NCI-H748 (cell line): Measurements from ENCODE around the gene OMA1.
A peak's percentile ranks its signal among the peaks of the same experiment; 100 is the strongest.
"Not testable (repeated sequence)": the region's sequence is repeated elsewhere in the genome, so short reads cannot be mapped to it uniquely, and the experiment has no call there.

ENCODE experiments used
- DNase-seq: peaks from one replicate; lab custom pipeline; 2025; ENCODE audit not compliant: unreplicated experiment; lab: John Stamatoyannopoulos, UW

OMA1 gene

DNA sequence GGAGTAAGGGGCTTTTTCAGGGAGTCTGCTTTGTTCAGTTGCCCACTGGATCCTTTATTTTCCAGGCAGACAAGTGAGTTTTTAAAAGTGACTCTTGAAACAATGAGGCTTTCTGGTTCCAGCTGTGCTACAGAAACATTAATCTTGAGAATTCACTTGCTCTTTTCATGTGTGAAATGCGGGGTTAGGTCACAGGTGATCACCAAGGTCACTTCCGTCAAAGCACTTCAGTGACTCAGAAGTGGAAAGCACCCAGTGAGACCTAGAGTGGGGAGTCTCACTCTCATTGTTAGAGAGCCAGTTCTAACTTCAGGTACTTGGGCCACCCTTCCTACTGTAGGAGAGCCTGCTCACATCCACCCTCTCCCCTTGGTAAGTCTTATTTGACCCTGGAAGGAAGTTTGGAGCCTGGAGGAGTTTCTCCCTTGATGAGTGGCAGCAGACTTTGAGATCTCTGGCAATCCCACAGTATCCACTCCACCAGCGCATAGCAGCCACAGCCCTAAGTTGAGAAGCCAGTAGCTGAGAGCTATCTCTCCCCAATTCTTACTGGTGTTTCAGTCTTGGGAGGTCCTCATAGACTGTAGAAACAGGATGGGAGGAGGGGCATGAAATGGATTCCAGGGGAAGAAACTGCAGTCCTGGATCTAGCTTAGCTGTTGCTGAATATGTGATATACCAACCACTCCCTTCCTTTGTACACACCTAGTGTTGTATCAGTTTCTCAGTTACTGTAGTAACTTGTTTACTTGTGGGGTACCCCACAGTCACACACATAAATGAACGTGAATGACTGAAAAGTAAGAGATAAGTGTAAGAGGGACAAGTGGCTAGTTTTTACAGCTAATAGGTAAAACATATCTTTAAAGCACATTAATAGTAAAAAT is 27.4 kb upstream of the OMA1 start:
- DNase-seq = no peak

DNA sequence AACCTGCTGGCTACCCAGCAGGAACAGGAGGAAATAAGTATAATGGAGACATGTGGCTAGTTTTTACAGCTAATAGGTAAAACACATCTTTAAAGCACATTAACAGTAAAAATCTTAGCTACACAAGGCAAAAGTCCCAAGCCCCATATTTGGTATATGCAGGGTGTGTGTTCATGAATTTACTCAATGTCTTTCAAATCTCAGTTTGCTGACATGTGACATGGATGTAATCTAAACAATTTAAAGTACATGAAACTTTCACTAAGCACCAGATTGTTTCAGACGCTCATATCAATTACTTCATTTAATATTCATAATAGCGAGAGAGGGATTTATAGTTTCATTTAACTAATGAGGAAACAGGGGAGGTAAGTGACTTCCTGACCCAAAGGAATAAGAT is 26.6 kb upstream of the OMA1 start:
- no peak for DNase-seq

DNA sequence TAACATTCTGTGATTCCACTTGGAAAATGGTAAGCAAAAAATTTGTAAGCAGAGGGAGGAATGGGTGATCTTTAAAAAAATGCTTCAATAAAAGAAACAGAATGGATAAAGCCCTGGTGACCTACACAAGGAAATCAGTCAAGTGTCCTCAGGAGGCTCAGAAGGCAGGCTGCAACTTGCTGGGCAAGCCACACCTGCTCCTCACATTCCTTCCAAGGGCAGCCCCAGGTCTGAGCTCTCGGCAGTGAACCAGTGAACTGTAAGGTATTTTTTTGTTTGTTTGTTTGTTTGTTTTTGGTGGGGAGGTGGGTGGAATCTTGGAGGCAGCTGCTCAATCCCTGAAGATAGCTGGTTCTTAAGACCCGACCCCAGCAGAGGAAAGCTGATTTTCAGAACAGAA is 26.2 kb upstream of the OMA1 start:
- DNase-seq = no peak

DNA sequence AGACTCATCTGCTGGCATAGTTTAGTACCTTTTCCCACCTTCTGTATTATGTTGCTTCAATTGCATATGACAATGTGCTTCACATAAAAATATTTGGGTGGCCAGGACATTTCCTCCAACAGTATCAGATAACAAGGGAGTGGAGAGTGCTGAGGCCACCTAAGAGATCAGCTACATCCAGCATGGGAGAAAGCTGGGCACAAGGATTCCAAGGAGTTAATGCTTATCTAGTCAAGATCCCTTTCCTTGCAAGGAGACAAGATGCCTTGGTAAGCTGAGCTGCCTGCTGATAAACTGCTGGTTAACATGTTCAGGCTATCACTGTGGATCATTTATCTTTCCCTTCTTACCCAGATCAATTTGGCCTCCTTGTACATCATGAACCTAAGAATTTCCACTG is 25.1 kb upstream of the OMA1 start:
- DNase-seq = no peak

DNA sequence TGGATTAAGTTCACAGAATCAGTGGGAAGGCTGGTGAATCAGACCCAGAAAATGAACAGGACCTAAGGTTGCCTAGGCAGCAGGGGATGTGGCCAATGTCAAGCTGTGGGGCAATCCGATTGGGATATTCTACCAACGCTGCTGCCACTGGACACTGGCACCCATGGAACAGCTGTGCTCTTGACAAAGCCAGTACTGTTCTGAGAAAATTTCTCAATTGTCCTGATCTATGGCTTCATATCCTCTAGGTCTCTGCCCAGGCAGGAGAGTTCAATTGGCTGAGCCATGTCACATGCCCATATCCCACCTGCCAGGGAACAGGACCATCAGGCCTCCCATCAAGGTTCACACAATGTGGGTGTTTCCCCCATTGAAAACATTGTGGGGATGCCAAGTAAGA is 24.3 kb upstream of the OMA1 start:
- no peak for DNase-seq

DNA sequence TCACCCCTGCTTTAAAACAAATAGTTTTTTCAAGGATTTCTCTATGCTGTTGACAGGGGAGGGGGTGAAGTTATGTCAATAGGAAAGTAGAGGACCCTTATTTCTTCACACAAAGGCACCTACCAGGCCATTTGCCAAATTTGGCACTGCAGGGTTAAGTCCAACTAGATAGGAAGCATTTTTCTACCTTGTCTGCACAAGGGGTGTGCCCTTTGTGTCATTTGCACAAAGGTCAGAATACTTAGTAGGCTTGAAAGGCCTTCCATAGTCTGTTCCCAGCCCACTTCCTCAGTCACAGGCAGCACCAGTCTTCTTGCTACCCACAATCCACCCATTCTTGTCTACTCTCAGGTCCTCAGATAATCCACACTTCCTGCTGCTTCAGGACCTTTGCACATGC is 23.6 kb upstream of the OMA1 start:
- DNase-seq = no peak

DNA sequence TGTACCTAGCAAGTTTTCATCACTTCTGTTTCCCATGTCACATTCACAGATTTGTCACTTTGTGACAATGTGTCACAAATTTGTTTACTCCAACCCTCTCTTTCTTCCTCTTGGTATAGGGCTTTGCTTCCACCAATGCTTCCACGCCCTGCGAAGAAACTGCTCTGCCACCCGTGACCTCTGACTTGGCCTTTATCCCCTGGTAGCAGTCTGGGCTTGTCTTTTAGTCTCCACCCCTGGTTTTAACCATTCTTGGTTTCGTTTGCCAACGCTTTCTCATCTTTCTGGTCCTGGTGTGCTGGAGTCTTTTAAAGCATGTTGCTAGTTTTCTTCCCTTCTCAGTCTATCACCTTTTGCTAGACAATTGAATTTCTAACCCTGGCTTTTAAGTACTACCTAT is 22.4 kb upstream of the OMA1 start:
- no peak for DNase-seq

DNA sequence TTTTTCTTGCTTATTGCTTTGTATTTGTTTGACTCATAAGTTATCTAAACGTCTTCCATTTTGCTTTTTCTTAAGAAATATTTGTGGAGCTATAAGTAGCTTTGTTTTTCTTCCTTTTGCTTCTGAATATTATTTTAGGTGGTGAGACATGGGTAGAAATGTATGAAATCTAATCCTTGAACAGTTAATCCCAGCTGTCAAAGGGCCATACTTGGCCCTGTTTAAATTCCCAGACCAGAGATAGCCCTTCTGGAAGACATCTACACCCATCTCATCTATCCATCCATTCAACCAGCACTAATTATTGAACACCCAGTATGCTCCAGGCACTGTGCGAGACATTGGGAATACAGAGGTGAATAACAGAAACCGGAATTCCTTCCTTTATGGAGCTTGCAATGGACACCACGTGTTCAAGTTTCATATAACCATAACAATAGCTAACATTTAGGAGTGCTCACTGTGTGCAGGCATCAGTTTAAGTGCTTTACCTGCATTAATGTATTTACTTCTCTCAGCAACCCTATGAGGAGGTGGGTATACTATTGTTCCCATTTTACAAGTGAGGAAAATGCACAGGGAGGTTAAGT is 21.8 kb upstream of the OMA1 start:
- no peak for DNase-seq

DNA sequence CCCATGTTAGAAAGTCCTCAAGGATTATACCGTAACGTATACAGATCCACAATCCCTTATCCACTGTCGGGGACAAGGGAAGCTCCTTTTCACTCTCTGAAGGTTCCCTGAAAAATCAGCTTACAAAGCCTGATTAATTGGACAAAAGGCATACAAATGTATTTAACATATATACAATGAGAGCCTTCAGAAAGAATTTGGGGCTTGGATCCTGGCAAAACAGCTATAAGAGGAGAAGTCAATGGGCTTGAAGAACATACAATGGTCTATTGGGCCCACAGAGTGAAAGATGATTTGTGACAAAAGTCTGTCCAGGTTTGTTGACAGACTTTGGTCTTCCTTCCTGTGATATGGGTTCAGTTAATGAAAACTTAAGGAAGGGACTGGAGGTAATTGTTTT is 19.8 kb upstream of the OMA1 start:
- DNase-seq = no peak

DNA sequence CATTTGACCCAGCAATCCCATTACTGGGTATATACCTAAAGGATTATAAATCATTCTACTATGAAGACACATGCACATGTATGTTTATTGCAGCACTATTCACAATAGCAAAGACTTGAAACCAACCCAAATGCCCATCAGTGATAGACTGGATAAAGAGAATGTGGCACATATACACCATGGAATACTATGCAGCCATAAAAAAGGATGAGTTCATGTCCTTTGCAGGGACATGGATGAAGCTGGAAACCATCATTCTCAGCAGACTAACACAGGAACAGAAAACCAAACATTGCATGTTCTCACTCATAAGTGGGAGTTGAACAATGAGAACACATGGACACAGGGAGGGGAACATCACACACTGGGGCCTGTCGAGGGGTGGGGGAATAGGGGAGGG is 17.2 kb upstream of the OMA1 start:
- not testable (repeated sequence) for DNase-seq

DNA sequence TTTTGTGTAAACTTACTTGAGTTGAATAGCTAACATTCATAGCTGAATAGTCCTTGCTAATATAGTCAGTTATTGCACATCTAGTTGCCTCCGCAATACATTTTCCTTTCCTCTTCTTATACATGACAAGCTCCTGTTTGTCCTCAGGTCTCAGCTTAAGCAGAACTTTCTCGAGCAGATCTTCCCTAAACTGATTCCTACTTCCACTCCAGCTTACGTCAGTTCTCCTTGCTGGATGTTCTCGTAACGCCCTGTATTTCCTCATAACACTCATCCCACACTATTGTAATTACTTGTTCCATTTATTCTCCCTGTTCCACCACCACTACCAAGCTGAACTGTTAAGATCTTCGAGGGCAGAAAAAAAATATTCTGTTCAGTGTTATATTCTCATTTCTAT is 15.1 kb upstream of the OMA1 start:
- no peak for DNase-seq

DNA sequence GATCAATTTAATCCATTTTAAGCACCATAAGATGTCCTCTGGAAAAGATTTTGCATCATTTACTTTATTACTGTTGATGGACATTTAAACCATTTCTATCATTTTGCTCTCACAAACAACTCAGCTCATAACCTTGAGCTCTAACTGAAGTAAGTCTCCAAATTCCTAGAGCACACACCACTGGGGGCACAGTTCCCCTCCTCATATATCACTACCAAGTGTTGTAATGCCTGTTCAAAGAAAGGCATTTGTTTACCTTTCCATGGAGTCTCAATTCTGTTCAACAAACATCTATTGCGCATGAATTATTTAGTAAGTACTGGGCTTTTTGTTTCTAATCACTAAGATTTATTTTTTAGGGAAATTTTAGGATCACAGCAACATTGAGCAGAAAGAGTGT is 8.9 kb upstream of the OMA1 start:
- no peak for DNase-seq

DNA sequence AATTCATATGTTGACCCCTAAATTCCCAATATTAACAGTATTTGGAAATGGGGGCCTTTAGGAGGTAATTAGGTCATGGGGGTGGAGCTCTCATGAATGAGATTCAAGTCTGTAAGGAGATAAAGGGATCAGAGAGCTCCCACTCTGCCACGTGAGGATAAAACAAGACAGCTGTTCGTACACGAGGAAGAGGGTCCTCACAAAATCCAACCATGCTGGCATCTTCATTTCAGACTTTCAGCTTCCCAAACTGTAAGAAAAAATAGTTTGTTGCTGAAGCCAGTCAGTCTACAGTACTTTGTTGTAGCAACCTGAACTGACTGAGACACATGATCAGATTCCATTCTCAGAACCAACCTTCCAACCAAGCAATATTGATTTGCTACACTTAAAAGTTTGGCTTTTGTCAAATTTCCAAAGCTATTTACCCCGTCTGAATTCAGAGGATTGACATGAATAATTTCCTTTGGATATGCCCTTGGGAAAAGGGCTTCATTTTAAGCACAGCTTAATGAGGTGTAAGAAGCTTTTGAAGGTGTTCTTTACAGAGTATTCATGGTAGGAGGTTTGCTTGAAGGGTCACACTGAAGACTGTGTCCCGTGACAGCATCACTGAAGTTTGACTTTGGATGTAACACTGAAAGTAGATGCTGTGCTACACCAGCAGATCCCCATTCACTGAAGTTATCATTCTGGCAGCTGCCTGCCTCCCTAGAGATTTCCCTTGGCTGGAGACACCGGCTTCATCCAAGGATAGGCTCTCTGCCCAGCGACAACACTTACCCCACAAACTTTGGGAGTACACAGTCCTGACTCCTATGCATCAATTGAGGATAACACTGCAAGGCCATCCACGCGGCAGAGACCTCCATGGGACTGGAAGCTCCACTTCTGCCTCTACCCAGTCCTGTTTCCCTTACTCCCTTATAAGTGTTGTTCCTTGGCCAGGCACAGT is 4.9 kb upstream of the OMA1 start:
- no peak for DNase-seq

DNA sequence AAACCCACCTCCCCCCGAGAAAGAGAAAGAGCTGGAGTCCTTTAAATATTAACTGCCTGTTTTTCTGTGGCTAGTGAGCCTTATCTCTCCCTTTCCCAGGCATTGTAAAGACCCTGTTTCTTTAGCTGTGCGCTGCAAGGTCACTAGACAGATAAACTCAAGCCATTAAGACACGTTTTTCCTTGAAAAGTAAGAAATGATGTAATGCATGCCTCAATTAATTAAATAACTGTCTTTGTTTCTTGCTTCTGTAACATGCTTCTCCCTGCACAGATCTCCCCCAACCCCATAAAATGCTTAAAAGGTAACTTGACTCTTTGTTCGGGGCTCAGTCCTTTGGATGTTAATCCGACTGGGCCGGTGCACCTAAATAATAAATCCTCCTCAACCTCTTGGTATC is 2.8 kb upstream of the OMA1 start:
- DNase-seq = not testable (repeated sequence)

DNA sequence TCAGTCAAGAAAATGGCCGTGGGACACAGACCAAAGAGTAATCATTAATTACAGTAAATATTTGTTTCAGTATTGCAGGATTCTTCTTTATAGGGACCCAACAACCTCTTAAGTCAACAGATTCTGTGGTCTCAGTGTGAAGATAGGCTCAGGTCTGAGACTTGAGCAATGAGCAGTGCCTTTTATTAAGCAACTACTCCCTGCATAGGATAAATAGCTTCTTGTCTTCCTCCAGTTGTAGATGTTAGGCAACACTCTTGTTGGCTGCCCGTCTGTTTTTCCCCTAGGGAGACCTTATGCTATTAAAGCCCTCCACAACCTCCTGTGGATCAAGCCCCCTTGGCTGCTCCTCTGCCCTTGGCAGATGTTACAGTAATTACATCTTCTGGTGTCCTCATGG is 1.8 kb upstream of the OMA1 start:
- DNase-seq = no peak

DNA sequence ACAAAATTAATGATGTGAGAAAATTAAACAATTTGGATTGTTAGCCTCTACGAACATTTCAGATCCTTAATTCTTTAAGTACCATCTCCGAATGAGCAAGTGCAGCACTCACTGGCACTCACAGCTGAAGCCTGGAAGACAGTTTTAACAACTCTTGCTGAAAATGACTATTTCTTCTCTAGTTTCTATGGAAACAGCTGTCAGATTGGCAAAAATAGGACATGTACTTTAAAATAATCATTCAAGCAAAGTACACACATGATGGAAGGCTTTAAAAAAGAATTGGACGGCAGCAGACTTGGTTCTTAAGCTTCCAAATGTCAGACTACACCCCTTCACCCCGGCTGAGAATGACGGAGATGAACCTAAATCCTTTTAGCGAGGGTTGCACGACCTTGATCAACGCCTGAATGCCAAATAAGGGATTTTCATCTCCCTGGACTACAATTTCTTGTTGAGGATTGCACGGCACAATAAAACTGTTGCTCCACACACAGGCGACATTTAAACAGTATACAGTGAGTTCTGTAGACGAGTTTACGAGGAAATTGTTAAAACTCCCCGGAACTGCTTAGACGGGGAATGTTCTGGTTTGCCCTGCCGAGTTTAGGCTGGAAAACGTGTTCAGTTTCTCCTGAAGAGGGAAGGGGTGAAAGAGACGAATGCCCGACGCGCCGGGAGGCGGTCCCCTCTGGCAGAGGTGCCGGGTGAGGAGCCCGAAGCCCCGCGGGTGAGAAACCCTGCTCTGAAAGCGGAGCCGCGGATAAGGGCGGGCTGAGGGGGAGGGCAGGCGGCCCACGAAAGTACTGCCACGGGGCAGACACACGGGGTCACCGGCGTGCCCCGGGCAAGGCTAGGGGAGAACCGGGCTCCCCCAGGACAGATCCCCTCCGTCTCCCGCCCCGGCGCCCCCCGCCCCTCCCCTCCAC is 671 bp downstream of the OMA1 start:
- DNase-seq = peak; percentile 75

DNA sequence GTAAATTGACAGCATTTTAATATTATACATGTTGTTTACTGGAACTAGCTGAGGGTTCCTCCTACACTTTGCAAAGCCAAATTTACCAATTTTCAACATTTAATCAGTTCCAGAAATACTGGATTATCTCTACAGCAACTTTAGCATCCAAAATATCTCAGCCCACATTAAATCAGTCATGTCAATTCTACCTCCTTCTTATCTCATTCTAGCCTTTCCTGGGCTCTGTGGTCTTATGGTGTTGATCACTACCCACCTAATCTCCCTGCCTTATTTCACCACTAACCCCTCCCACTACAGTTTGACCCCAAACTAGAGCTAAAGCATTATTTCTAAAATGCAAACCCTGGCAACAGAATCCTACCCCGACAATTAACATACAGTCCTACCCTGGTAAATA is 3.3 kb downstream of the OMA1 start:
- no peak for DNase-seq

DNA sequence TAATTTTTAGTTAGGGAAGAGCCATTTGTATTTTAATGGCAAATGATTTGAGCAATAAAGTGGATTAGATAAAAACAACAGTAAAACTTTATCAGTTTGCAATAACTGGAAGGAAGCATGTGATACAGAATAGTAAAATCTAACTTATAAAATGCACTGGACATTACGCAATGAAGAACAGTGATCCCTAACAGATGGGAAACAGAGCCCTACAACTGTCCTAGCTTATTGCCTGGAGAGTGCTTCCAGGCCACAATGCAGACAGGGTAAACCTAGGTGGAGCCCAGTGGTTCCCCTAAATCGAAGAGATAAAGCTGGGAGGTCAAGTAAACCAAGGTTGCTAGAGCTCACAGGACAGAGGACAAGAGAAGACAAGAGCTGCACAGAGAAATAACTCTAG is 7.0 kb downstream of the OMA1 start:
- no peak for DNase-seq

DNA sequence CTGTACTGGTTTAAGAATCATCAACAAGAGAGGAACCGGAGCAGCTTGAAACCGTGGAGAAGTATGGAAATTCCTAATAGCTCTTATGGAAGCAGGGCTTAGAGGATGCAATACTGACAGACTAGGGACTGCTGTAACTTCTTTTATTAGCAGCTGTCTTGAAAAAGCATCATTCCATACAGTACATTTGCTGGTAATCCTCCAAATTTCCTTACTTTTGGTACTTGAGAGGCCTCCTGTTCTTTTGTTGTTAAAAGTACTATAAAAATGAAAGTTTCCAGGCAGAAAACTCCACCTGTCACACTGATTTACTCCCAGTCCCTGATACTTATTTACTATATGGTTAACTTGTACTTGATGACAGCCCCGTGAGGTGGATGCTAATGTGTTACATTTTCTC is 7.7 kb downstream of the OMA1 start:
- DNase-seq = no peak

DNA sequence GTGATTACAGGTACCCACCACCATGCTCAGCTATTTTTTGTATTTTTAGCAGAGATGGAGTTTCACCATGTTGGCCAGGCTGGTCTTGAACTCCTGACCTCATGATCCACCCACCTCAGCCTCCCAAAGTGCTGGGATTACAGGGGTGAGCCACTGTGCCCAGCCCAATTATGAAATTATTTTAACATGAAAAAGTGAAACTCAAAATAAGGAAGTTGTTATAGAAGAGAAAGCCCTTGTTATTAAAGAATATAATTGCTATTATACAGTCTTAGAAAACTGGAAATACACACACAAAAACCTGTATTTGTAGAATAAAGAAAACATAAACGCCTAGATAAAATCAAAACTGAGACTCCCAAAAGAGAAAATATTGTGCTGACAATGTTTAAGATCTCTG is 14.7 kb downstream of the OMA1 start:
- DNase-seq = not testable (repeated sequence)

DNA sequence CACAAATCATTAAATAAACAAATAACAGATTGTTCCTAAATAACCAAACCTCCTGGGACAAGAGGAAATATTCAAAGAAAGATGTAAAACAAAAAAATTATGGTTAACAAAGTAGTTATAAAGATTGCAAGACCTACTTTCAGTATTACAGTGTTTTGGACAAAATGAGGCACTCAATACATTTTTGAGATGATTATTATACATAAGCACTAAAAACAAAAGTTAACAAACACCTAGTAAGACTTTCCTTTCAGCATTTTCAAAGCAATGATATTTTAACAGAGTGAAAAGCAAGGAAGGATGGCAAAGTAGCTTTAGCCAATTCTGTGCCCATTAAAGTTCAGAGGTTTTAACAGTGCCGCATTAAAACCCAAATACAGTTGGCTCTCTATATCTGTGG is 17.2 kb downstream of the OMA1 start:
- no peak for DNase-seq
